B cell (primary cell): Measurements from ENCODE around the gene GPN1. TPM values are rescaled to one million over a fixed set of nuclear protein-coding genes. Genes with fewer than 3 reads are reported as not detected.
A peak's percentile ranks its signal among the peaks of the same experiment; 100 is the strongest.

ENCODE experiments used
- ATAC-seq: fragments of 200-7000 bp; cut with Tn5 transposase; one replicate; pipeline ENCODE4 v1.10.0; 2021; ENCODE audit warnings: low read depth, mild to moderate bottlenecking, moderate number of reproducible peaks, moderate library complexity
- CTCF ChIA-PET: fragments of 350-600 bp; sonication (Branson Sonifier 250); formaldehyde crosslinking; loops from one replicate; lab custom pipeline; 2021; ENCODE audit warnings: antibody characterized with exemption, inconsistent platforms; lab: Charles Lee
- POLR2A ChIA-PET: fragments of 350-600 bp; sonication (Branson Sonifier 250); formaldehyde crosslinking; loops from one replicate; lab custom pipeline; 2021; ENCODE audit warnings: antibody characterized with exemption; lab: Charles Lee
- DNase-seq: peaks from one replicate; pipeline ENCODE4 v3.0.0; 2013
- H2AFZ ChIP-seq: 2 replicates; pipeline ENCODE4 v1.6.1; 2012; ENCODE audit warnings: mild to moderate bottlenecking, low read depth, low read length; ENCODE audit not compliant: insufficient read depth, poor library complexity, severe bottlenecking
- H3K27ac ChIP-seq, 2 donors: 1 replicate in 1 of 2; 2 replicates in 1 of 2; pipeline ENCODE4 v1.5.1; 2012 to 2013; ENCODE audit warnings: low read length in 2 of 2, mild to moderate bottlenecking in 2 of 2, moderate library complexity in 1 of 2
- H3K27me3 ChIP-seq, 4 experiments: fragments of 200-600 bp in 1 of 4; sonication (generic) in 1 of 4; replicated peaks in 1 of 4; 1 replicate in 2 of 4; 2 replicates in 2 of 4; pipeline versions ENCODE4 v1.6.1 to v1.7.0; 2013 to 2016; ENCODE audit warnings: low read length in 3 of 4, mild to moderate bottlenecking in 2 of 4, mixed read lengths in 1 of 4, moderate library complexity in 1 of 4; ENCODE audit not compliant: insufficient read depth in 4 of 4, control insufficient read depth in 3 of 4; ENCODE audit errors: control extremely low read depth in 1 of 4
- H3K36me3 ChIP-seq, 2 experiments: replicated peaks in 1 of 2; 1 replicate in 1 of 2; 2 replicates in 1 of 2; pipeline versions ENCODE4 v1.6.1 to v1.7.1; 2013; ENCODE audit warnings: low read length in 1 of 2; ENCODE audit not compliant: insufficient read depth in 2 of 2, control insufficient read depth in 1 of 2; ENCODE audit errors: control extremely low read depth in 1 of 2, extremely low read depth in 1 of 2
- H3K4me1 ChIP-seq, 2 donors: fragments of 200-600 bp in 1 of 2; sonication (generic) in 1 of 2; 1 replicate in 1 of 2; 2 replicates in 1 of 2; pipeline versions ENCODE4 v1.5.1 to v1.6.1; 2013 to 2017; ENCODE audit warnings: low read length in 2 of 2; ENCODE audit not compliant: control insufficient read depth in 2 of 2, insufficient read depth in 2 of 2
- H3K4me2 ChIP-seq: replicated peaks from 2 replicates; pipeline ENCODE3; 2012; ENCODE audit warnings: mild to moderate bottlenecking, low read depth, low read length; ENCODE audit not compliant: poor library complexity, severe bottlenecking
- H3K4me3 ChIP-seq, 5 experiments: fragments of 200-600 bp in 1 of 5; sonication (generic) in 1 of 5; 1 replicate in 3 of 5; 2 replicates in 2 of 5; pipeline versions ENCODE4 v1.5.1 to v1.7.0; 2011 to 2016; ENCODE audit warnings: low read length in 4 of 5, mild to moderate bottlenecking in 4 of 5, low read depth in 2 of 5, control low read depth in 1 of 5, moderate library complexity in 1 of 5; ENCODE audit not compliant: insufficient read depth in 1 of 5; ENCODE audit errors: control extremely low read depth in 1 of 5, extremely low read depth in 1 of 5
- H3K79me2 ChIP-seq: fragments of 200-600 bp; sonication (generic); one replicate; pipeline ENCODE4 v1.6.0; 2016; ENCODE audit warnings: low read length; ENCODE audit not compliant: control insufficient read depth, insufficient read depth
- H3K9ac ChIP-seq: fragments of 200-600 bp; sonication (generic); 2 replicates; pipeline ENCODE4 v1.6.1; 2017; ENCODE audit warnings: mild to moderate bottlenecking, low read length, moderate library complexity
- H3K9me3 ChIP-seq, 3 donors: one replicate each; pipeline versions ENCODE4 v1.6.1 to v1.7.1; 2013; ENCODE audit warnings: low read length in 2 of 3; ENCODE audit not compliant: control insufficient read depth in 2 of 3, insufficient read depth in 1 of 3; ENCODE audit errors: control extremely low read depth in 1 of 3
- H4K20me1 ChIP-seq: 2 replicates; pipeline ENCODE4 v1.6.0; 2012; ENCODE audit warnings: mild to moderate bottlenecking, low read length; ENCODE audit not compliant: insufficient read depth, control insufficient read depth, poor library complexity, severe bottlenecking
- H3K27ac Mint-ChIP-seq: one replicate; pipeline ENCODE4 v1.8.0; 2021; ENCODE audit warnings: mixed read lengths
- H3K27me3 Mint-ChIP-seq: one replicate; pipeline ENCODE4 v1.8.0; 2021; ENCODE audit warnings: mixed read lengths
- H3K4me1 Mint-ChIP-seq: one replicate; pipeline ENCODE4 v1.8.0; 2021; ENCODE audit warnings: mixed read lengths
- H3K4me3 Mint-ChIP-seq: one replicate; pipeline ENCODE4 v1.8.0; 2021; ENCODE audit warnings: mixed read lengths
- H3K9me3 Mint-ChIP-seq: one replicate; pipeline ENCODE4 v1.8.0; 2022; ENCODE audit warnings: mixed read lengths; ENCODE audit not compliant: insufficient read depth
- CTCF ChIP-seq: fragments of 200-600 bp; IDR thresholded peaks from one replicate; pipeline ENCODE4 v1.8.0; 2022; ENCODE audit warnings: antibody characterized with exemption, mild to moderate bottlenecking
- EZH2 ChIP-seq: IDR thresholded peaks from 2 replicates; pipeline ENCODE4 v1.6.1; 2012; ENCODE audit warnings: borderline replicate concordance, low read depth, mild to moderate bottlenecking, moderate library complexity, low read length; ENCODE audit not compliant: insufficient read depth, poor library complexity, severe bottlenecking
- WGBS: methylation state at CpG from one replicate; pipeline ENCODE4 v1.1.5; 2013; ENCODE audit warnings: missing lambda C conversion rate; ENCODE audit not compliant: insufficient coverage; 5-methylcytosine and 5-hydroxymethylcytosine counted together
- intact Hi-C: fragments of 100-400 bp; cut with micrococcal nuclease; formaldehyde crosslinking; loops from one replicate; pipeline ENCODE4 v1.10.0; 2022
- polyA plus RNA-seq: library from polyadenylated mRNA; depleted of rRNA; stranded (reverse); fragments of >200 nt; gene quantifications from 2 replicates; pipeline ENCODE4 v1.2.3, GENCODE V29; 2012
- total RNA-seq, 2 donors: library from RNA; stranded (reverse); fragments of 120-200 nt in 1 of 2; gene quantifications; 1 replicate in 1 of 2; 2 replicates in 1 of 2; pipeline versions ENCODE4 v1.2.3 to v1.2.4, GENCODE V29; 2013 to 2022

Gene GPN1
- total and polyA plus RNA-seq, 2 donors (not counting 1 experiment from before 2014, with no cell fraction given) = 17.5 to 26.0 TPM

DNA sequence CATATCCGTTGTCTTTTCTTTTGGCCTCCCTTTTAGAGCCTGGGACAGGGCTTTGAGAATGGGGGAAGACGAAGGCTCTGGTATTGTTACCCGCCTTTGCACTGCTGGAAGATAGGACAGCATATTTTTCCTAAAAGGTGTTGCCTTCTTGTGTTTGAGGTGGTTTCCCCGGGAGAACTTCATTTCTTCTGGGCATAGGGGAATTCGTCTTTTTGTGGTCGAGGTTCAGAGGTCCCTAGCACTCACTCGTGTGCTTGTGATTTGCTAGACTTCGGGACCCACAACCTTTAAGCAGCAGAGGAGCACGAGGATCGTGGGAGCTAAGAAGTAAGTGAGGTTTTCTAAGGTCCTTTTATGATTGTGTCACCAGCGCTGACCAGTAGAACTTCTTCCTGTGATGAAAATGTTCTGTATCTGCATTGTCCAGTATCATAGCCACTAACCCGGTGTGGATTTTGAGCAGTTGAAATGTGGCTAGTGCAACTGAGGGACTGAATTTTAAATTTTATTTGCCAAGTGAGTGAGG is 45.4 kb upstream of the GPN1 start:
- Mint-ChIP-seq H3K27ac (peak overlapping the region; percentile 96), H3K27me3 (no peaks in the 10 kb centered on the region), H3K9me3 (peaks cover 9% of the 10 kb centered on the region), H3K4me1 (peaks cover 41% of the 10 kb centered on the region), H3K4me3 (peak overlapping the region; percentile 96)
- Histone ChIP-seq H3K36me3 (peaks cover 0 to 1% of the 10 kb centered on the region in 2 experiments), H3K9ac (peak overlapping the region; percentile 81), H2AFZ (peak overlapping the region; percentile 85), H3K79me2 (peaks cover 52% of the 10 kb centered on the region), H3K27ac (peak overlapping the region; percentile 70 to 72), H4K20me1 (peaks cover 24% of the 10 kb centered on the region), H3K9me3 (peaks cover 0 to 17% (median 0%) of the 10 kb centered on the region in 3 donors), H3K4me3 (peak overlapping the region; percentile 66 to 98 (median 80)), H3K27me3 (no peaks in the 10 kb centered on the region), H3K4me2 (peak overlapping the region; percentile 81), H3K4me1 (peaks cover 17 to 29% of the 10 kb centered on the region in 2 donors)
- no peak for ATAC-seq
- ChIA-PET POLR2A (interaction anchor here (1.1 to 1.3 kb wide), 2 partner anchors 45 to 93 kb away, joined by 3 to 4 read pairs; partner anchors contain the start of genes CCDC121, GPN1 and IFT172), CTCF (no interaction called here)
- WGBS = 14% methylated on average over 6 of the region's 12 CpGs
- intact Hi-C loops = loop anchor here (1.0 to 10.0 kb wide), 6 partner anchors 45 to 261 kb away; partner anchors contain the start of genes EIF2B4, IFT172, MPV17 and NRBP1
- DNase-seq = no peak
- TF ChIP-seq CTCF = no peak

DNA sequence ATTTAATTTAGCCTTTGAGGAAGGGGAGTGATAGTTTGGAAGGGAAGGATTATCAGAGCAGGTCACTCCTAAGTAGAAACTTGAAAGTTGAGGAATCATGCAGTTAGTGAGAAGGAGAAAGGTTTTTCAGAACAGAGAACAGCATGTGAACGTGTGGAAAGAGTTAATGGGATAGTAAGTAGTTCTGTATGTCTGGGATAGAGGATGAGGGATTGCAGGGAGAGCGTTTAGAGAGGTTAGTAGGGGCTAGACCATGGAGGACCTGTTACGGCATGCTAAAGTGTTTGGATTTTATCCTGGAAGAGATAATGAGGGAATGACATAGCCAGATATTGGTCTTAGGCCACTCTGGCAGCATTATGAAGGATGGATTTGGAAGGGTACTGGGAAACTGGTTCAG is 44.3 kb upstream of the GPN1 start:
- no peak overlapping the region for H3K27ac ChIP-seq
- DNase-seq = no peak
- H4K20me1 ChIP-seq = peaks cover 25% of the 10 kb centered on the region
- POLR2A ChIA-PET = interaction anchor here (1.4 kb wide), 1 partner anchor 44 kb away, joined by 4 read pairs; the partner anchor contains the start of genes CCDC121 and GPN1
- H3K9ac ChIP-seq = peak overlapping the region; percentile 7
- Mint-ChIP-seq H3K4me3 (peak overlapping the region; percentile 59), H3K4me1 (peaks cover 41% of the 10 kb centered on the region), H3K27me3 (no peaks in the 10 kb centered on the region), H3K9me3 (peaks cover 7% of the 10 kb centered on the region), H3K27ac (no peak overlapping the region)
- H3K36me3 ChIP-seq = peaks cover 0 to 1% of the 10 kb centered on the region in 2 experiments
- H3K27me3 ChIP-seq = no peaks in the 10 kb centered on the region
- H3K4me2 ChIP-seq = peak overlapping the region; percentile 81
- H3K9me3 ChIP-seq = peaks cover 2 to 17% (median 4%) of the 10 kb centered on the region in 3 donors
- CTCF ChIA-PET = no interaction called here
- H3K4me3 ChIP-seq = no peak overlapping the region
- WGBS = 96% methylated on average over 3 of the region's 3 CpGs
- H3K79me2 ChIP-seq = peaks cover 64% of the 10 kb centered on the region
- ATAC-seq = no peak
- TF ChIP-seq CTCF = no peak
- no peak for TF ChIP-seq EZH2
- H3K4me1 ChIP-seq = peaks cover 17 to 29% of the 10 kb centered on the region in 2 donors
- H2AFZ ChIP-seq = no peak overlapping the region
- intact Hi-C loops = loop anchor here (10.0 kb wide), 1 partner anchor 80 kb away; the partner anchor contains the start of genes SLC4A1AP and SUPT7L
